ENCODE data around the gene AMPD3. TPM values are rescaled to one million over a fixed set of nuclear protein-coding genes. Genes with fewer than 3 reads are reported as not detected.

AMPD3 gene
- 6.2 and 7.2 TPM in 2 replicates for total RNA-seq

DNA sequence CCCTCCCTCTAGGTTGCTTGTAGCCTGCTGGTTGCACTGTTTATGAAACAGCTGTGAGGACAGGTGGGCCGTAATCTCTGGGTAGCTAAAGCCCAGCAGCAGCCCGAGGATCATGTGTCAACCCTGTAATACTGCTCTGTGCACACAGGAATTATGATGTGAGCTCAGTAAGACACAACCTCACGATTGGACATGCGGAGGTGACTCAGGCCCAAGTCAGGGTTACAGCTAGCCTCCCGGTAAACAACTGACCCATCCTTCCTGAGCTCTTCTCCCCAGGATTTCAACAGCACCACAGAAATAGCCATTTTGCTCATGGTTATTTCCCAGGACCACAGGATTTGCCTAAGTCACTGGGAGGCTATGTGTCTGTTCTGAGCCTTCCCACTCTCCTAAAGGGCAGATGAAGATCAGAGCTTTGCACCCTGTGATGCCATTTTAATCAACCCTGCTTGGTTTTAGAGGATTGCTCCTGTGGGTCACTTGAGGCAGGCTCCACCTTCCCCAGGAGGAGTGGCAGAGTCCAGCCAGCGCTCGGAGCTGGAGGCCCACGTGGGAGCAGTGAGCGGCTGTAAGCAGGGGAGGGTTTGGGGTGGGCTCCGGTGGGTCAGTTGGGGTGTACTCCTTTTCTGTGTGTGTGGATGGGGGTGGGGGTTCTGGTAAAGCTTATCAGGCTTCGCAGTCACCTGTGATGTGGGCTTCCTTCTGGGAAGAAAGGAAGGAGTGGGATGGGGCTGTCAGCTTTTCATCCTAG, at the start of gene AMPD3:
Gene AMPD3 (plus strand): TSS at position 387 of the 754 bp plus-strand sequence. CDS start 6,256 bp downstream, outside the sequence.

GRCh38 chr11:10540915-10541560, 86.0 kb downstream of the AMPD3 start, which contains the start of gene RNF141:
Gene RNF141 (minus strand): TSS chr11:10541187. CDS start chr11:10534158, 7,029 bp downstream.

Other genes with a start within 250 kb of the AMPD3 start
- gene SBF2, start 161.0 kb upstream of the AMPD3 start, total RNA-seq: 50.7 and 55.1 TPM in 2 replicates
- gene ADM, start 150.2 kb upstream of the AMPD3 start, total RNA-seq: 91.9 and 227 TPM in 2 replicates
- gene RNF141, start 85.9 kb downstream of the AMPD3 start, total RNA-seq: 21.5 and 21.7 TPM in 2 replicates
- 0.37 TPM in 1 of 2 replicates, not detected in the other for gene LYVE1, start 113.4 kb downstream of the AMPD3 start, total RNA-seq
- 0.37 and 0.39 TPM in 2 replicates for gene IRAG1, start 238.5 kb downstream of the AMPD3 start, total RNA-seq

Measured in subcutaneous preadipocyte (primary cell).